Measurements from ENCODE around the gene COL28A1.

- TF ChIP-seq POLR2AphosphoS5 (IDR thresholded peaks at IDR 0.05; ENCODE audit: low read depth, low read length) (no peak), POLR2A (IDR thresholded peaks at IDR 0.05; ENCODE audit: low read depth, low read length) (no peak), TAF1 (IDR thresholded peaks at IDR 0.05; ENCODE audit: low read depth, low read length) (no peak), SPI1 (IDR thresholded peaks at IDR 0.05; ENCODE audit: low read depth, low read length) (no peak), POU2F2 (IDR thresholded peaks at IDR 0.05; ENCODE audit: low read depth, low read length) (no peak)
These were observed 19.0 kb downstream of the COL28A1 start for GRCh38 chr7:7516662-7517061.

Measured in GM12891 (cell line).